ENCODE data around the gene EXO1.

Gene EXO1

DNA sequence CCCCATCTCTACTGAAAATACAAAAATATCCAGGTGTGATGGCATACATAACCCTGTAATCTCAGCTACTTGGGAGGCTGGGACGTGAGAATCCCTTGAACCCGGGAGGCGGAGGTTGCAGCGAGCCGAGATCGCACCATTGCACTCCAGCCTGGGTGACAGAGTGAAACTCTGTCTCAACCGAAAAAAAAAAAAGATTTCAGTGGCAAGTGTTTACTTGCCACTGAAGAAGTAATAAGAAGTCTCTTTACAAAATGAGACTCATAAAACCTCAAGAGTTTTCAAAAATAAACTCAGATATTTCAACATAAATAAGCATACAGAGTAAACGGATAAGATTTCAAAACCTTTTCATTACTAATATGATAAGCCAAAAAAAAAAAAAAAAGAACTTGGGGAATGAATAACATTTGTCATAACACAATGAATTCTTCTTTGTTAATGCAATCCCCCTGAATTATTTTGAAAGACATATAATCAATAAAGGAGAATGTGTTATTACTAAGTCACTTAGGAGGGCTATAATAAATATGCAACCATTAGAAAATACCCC is 34.2 kb upstream of the EXO1 start:
- no peak for TF ChIP-seq CTCF (IDR thresholded peaks at IDR 0.05; ENCODE audit: borderline replicate concordance, insufficient read depth, low read depth, low read length)
- no peak overlapping the region for H3K4me3 ChIP-seq (ENCODE audit: low read depth, low read length)

- no peak overlapping the region for H3K4me3 ChIP-seq (ENCODE audit: low read depth, low read length)
- TF ChIP-seq CTCF (IDR thresholded peaks at IDR 0.05; ENCODE audit: borderline replicate concordance, insufficient read depth, low read depth, low read length): no peak
These were observed 32.0 kb upstream of the EXO1 start for GRCh38 chr1:241816008-241816407.

DNA sequence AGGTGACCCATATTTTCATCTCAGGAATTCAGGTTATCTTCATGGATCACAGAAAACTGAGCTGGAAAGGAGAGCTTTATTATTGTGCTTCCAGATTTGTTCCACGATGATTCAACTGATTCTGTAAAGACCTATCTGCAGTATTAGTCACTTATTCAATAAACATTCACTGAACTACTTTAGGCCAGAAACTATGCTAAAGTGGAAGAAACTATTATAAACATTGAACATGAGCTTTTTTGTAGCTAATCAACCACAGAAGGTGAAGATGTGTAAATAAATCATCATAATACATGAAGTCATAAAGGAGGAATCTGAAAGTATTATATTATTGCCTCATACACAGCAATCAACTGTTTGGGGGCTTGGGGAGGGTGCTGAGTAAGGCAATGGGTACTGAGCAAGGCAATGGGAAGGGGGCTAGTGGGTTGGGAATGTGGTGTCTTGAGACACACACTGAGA is 30.6 kb upstream of the EXO1 start:
- TF ChIP-seq CTCF (IDR thresholded peaks at IDR 0.05; ENCODE audit: borderline replicate concordance, insufficient read depth, low read depth, low read length): no peak
- H3K4me3 ChIP-seq (ENCODE audit: low read depth, low read length): no peak overlapping the region

GRCh38 chr1:241817956-241818612 is 29.9 kb upstream of the EXO1 start:
- no peak overlapping the region for H3K4me3 ChIP-seq (ENCODE audit: low read depth, low read length)
- no peak for TF ChIP-seq CTCF (IDR thresholded peaks at IDR 0.05; ENCODE audit: borderline replicate concordance, insufficient read depth, low read depth, low read length)

DNA sequence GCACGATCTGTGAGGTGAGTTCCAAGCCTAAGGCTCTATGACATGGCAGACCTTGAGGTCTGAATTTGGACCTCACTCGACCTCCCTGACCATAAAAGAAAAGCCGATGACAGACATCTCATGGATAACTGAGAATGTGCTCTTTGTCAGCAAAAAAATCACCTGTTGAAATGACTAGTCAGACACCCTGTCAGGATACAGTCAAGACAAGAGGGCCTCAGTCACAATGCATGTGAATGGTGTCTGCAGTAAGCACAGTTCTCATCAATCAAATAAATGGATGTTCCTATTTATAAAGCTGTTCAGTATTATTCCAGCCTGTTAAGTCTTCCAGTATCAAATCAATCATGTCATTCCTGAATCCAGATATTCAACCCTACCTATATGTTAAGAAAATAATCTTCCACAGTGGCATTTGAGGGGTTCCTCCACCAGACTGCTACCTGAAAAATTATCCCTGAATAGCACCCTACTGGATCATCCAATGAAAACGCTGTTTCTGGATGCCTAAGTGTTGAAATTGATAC is 28.6 kb upstream of the EXO1 start:
- TF ChIP-seq CTCF (IDR thresholded peaks at IDR 0.05; ENCODE audit: borderline replicate concordance, insufficient read depth, low read depth, low read length): no peak
- no peak overlapping the region for H3K4me3 ChIP-seq (ENCODE audit: low read depth, low read length)

DNA sequence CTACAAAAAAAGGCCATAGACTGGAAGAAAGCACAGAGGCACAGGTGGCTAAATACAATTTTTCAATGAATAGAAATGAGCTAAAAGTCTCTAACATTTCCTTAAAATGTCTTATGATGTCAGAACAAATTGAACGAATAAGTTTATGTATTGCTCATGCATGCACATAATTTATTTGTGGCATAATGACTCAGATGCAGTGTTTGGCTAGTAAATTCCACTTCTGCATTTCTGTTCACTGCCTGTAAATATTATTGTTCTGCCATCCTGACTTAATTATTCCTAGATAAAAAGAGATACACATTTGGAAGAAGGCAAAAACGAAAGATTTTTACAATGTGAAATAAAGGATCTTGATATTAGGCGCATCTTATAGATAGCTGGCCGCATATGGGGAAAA is 26.6 kb upstream of the EXO1 start:
- no peak overlapping the region for H3K4me3 ChIP-seq (ENCODE audit: low read depth, low read length)
- no peak for TF ChIP-seq CTCF (IDR thresholded peaks at IDR 0.05; ENCODE audit: borderline replicate concordance, insufficient read depth, low read depth, low read length)

DNA sequence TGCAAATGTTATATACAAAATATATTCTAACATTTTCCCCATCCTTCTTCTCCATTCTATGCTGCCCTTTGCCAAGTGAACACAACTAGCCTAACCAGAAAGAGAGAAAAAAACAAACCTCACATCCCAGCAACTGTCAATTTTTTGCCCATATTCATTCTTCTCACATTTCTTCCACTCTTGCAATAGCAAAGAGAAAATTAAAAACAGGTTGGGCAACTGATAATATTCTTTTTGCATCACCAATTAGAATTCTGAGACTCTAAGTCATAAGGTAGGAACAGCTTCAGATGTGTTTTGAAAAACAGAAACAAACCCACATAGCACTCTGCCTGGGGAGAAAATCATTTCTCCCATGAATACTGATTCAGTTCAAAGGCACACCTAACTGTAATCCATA is 25.2 kb upstream of the EXO1 start:
- no peak overlapping the region for H3K4me3 ChIP-seq (ENCODE audit: low read depth, low read length)
- TF ChIP-seq CTCF (IDR thresholded peaks at IDR 0.05; ENCODE audit: borderline replicate concordance, insufficient read depth, low read depth, low read length): no peak

All from GM12875 (cell line).